GM12864 (cell line): ENCODE results near the gene SLC1A7.
"Not testable (repeated sequence)": the region's sequence is repeated elsewhere in the genome, so short reads cannot be mapped to it uniquely, and the experiment has no call there.

Experiments used
- DNase-seq: peaks from one replicate; pipeline ENCODE4 v3.0.0-alpha.2; 2011; ENCODE audit warnings: low read depth
- H3K4me3 ChIP-seq: 2 replicates; pipeline ENCODE4 v1.5.1; 2011; ENCODE audit warnings: mild to moderate bottlenecking, low read depth, low read length, control low read depth
- CTCF ChIP-seq: IDR thresholded peaks from 2 replicates; pipeline ENCODE4 v1.5.1; 2011; ENCODE audit warnings: low read depth, mild to moderate bottlenecking, moderate library complexity, low read length, control low read depth, inconsistent platforms; ENCODE audit errors: missing control alignments

SLC1A7 gene

GRCh38 chr1:53142226-53142853 lies at the start of gene SLC1A7:
Gene SLC1A7, minus strand, starts transcription at chr1:53142638. Its CDS starts 189 bp downstream, at chr1:53142449.
- H3K4me3 ChIP-seq: no peak within 1 kb of the TSS
- no peak for DNase-seq
- TF ChIP-seq CTCF: no peak

GRCh38 chr1:53190210-53190611 lies 47.8 kb upstream of the SLC1A7 start:
- TF ChIP-seq CTCF: no peak
- no peak overlapping the region for H3K4me3 ChIP-seq
- DNase-seq: no peak

GRCh38 chr1:53189061-53189460 lies 46.6 kb upstream of the SLC1A7 start:
- no peak for DNase-seq
- no peak overlapping the region for H3K4me3 ChIP-seq
- no peak for TF ChIP-seq CTCF

- TF ChIP-seq CTCF: no peak
- H3K4me3 ChIP-seq: no peak overlapping the region
- DNase-seq: no peak
These were observed 45.7 kb upstream of the SLC1A7 start for GRCh38 chr1:53188099-53188498.

GRCh38 chr1:53187401-53187800 lies 45.0 kb upstream of the SLC1A7 start:
- no peak overlapping the region for H3K4me3 ChIP-seq
- no peak for DNase-seq
- TF ChIP-seq CTCF: no peak

GRCh38 chr1:53186533-53186932 lies 44.1 kb upstream of the SLC1A7 start:
- DNase-seq: no peak
- no peak overlapping the region for H3K4me3 ChIP-seq
- TF ChIP-seq CTCF: no peak

- not testable (repeated sequence) for DNase-seq, H3K4me3 ChIP-seq
These were observed 43.5 kb upstream of the SLC1A7 start for GRCh38 chr1:53185955-53186297.
